GM19043 (cell line): Measurements from ENCODE around the gene PTPRH.

Experiments used
- ATAC-seq: cut with Tn5 transposase; IDR thresholded peaks from one replicate; pipeline ENCODE4 v1.9.1; 2021; ENCODE audit warnings: low read depth; ENCODE audit not compliant: unreplicated experiment

Gene PTPRH, protein sequence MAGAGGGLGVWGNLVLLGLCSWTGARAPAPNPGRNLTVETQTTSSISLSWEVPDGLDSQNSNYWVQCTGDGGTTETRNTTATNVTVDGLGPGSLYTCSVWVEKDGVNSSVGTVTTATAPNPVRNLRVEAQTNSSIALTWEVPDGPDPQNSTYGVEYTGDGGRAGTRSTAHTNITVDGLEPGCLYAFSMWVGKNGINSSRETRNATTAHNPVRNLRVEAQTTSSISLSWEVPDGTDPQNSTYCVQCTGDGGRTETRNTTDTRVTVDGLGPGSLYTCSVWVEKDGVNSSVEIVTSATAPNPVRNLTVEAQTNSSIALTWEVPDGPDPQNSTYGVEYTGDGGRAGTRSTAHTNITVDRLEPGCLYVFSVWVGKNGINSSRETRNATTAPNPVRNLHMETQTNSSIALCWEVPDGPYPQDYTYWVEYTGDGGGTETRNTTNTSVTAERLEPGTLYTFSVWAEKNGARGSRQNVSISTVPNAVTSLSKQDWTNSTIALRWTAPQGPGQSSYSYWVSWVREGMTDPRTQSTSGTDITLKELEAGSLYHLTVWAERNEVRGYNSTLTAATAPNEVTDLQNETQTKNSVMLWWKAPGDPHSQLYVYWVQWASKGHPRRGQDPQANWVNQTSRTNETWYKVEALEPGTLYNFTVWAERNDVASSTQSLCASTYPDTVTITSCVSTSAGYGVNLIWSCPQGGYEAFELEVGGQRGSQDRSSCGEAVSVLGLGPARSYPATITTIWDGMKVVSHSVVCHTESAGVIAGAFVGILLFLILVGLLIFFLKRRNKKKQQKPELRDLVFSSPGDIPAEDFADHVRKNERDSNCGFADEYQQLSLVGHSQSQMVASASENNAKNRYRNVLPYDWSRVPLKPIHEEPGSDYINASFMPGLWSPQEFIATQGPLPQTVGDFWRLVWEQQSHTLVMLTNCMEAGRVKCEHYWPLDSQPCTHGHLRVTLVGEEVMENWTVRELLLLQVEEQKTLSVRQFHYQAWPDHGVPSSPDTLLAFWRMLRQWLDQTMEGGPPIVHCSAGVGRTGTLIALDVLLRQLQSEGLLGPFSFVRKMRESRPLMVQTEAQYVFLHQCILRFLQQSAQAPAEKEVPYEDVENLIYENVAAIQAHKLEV

DNA sequence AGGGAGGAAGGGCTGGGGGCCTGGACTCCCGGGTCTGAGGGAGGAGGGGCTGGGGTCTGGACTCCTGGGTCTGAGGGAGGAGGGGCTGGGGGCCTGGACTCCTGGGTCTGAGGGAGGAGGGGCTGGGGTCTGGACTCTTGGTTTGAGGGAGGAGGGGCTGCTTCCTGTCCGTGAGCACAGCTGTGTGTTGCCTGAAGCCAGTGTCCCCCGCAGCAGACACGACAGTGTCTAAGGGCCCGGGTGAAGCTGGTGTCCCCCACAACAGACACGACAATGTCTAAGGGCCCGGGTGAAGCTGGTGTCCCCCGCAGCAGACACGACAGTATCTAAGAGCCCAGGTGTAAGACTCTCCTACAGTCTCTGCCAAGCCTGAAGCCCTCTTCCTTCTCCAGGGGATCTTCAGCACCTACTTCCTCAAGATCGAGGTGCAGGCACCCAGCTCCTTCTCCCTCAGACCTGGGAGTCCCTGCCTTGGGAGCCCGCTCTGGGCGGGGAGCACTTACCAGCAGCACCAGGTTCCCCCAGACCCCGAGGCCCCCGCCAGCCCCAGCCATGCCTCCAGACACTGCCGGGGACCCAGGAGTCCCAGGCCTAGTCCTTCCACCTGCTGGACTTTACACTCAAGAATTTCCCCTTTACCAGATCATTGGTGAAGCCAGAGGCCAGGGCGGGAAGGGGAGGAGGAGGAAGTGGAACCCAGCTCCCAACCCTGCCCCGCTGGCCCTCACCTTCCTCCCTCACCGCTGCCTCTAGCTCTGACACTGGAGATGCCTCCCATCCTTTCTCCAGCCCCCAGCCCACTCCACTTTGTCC is at the start of gene PTPRH:
Gene PTPRH, minus strand, starts transcription at position 622 of the 813 bp plus-strand sequence. Its CDS starts 68 bp downstream, at position 554.
- no peak for ATAC-seq

DNA sequence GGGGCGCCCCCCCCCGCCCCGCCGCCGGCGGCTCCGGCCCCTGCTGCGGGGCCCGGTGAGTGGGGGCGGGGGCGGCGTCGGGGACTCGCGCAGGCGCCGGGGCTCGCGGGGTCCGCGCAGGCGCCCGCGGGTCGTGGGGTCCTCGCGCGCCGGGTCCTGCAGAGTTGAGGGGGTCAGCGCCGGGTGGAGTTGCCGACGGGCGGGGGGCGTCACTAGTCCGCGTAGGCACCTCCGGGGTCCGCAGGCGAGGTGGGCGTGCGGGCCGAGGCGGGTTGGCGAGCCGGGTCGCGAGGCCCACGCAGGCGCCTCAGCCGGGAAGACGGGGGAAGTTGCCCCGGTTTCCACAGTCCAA is 49.2 kb upstream of the PTPRH start:
- no peak for ATAC-seq

DNA sequence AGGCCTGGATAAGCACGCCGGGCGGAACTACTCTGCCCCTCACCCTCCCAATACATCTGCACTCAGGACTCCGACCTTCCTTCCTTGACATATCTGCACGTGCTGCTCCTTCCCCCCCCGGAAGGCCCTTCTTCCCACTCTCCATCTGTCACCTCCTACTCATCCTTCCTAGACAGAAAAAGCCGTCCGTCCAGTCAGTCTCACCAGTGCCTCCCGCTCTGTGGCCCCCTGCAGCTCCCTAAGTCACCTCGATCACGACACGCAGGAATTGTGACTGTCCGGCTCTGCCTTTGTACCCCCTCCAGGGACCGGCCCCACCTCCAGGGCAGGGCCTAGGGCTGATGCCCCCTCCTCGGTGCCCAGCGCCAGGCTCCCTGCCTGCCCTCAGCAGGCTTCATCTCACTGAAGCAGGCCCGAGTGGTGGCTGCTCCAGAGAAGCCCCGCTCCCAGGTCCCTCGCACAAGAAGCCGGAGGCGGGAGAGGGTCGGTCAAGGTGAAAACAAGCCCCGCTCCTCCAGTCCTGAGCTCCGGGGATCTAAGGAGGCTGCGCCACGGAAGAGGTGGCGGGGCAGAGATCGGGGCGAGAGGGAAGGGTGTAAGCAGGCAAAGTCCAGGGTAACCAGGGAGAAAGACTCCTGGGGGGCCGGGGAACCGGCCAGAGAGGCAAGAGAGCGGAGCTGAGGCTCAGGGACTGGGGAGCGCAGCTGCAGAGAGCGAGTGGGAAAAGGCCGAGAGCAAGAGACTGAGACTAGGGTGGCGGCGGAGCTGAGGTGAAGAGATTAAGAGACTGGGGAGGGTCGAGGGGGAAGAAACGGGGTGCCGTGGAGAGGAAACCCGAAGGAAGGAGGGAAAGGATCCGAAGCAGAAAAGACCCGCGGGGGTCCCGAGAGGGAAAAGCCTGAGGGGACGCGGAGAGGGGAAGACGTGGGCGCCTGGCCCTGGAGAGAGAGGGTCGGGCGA is 48.4 kb upstream of the PTPRH start:
- ATAC-seq: no peak

DNA sequence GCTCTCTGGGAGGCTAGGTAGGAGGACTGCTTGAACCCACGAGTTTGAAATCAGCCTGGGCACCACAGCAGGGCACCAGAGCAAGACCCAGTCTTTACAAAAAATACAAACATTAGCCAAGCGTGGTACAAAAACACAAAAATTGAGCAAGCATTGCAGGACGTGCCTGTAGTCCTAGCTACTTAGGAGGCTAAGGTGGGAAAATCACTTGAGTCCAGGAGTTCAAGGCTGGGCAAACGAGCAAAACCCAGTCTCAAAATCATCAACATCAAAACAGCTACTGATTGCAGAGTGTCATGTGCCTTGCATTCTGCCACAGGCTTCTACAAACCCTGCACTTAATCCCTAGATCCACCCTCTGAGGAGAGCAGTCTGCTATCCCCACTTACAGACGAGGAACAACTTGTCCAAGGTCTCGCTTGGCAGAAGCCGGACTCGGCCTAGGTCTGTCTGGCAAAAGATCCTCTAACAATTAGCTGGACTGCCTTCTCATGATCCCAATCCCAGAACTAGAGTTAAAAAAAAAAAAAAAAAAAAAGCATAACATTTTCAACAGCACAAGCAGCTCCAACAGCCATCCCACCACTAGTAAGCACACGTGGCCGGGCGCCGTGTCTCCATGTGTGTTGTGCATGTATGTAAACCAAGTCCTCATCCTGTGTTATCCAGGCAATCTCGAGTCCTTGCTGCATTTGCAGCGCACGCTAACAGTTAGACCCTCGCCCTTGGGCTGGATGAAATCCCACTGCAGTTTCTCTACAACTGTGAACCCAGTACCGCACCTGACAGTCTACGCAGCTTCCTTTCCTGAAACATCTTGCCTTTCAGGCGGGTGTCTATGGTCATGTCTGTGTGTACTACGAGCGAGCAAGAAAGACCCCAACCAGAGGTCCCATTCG is 47.5 kb upstream of the PTPRH start:
- no peak for ATAC-seq

DNA sequence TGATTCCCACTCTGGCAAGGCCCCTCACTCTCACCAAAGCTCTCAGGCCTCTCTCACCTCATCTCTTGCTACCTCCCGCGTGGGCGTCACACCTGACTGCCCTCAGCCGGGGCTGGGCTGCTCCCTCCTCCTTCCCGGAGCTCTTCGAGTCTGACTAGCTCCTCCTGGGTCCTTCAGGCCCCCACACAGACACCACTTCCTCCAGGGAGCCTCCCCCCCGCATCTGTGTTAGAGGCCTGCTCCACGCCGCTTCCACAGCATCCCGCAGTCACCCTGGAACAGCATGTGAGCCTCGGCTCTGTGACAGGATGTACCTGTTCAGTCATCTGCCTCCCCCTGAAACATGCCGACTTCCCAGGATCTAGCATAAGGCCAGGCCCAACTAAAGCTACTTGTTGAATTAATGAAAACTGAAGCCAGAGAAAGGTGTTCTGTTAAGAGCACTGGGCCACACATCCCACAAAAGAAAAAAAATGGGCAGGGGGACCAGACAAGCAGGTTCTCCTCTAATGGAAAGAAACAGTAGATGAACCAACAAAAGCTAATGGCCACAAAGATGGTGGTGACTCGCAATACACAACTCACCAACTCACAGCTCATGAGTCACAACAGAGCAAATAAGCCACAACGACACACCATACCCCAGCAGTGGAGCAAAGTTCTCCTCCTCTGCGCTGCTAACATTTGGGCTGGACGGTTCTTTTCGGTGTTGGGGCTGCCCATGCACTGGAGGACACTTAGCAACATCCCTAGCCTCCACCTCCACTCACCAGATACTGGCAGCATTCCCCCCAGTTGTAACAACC is 46.5 kb upstream of the PTPRH start:
- no peak for ATAC-seq

DNA sequence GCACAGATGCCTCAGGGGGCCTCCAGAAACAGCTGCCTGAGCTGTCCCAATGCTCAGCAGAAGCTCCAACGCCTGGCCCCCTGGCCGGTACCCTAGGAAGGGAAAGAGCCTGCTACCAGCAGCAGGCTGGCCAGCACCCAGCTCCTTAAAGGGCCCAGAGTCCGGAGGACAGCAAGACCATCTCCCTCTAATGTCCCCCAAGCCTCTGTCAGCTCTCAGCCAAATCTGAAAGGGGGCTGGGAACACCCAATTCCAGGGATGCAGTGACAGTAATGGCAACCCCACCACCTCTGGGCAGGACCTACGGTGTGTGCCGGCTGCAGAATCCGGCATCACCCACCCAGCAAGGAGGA is 45.3 kb upstream of the PTPRH start:
- no peak for ATAC-seq

DNA sequence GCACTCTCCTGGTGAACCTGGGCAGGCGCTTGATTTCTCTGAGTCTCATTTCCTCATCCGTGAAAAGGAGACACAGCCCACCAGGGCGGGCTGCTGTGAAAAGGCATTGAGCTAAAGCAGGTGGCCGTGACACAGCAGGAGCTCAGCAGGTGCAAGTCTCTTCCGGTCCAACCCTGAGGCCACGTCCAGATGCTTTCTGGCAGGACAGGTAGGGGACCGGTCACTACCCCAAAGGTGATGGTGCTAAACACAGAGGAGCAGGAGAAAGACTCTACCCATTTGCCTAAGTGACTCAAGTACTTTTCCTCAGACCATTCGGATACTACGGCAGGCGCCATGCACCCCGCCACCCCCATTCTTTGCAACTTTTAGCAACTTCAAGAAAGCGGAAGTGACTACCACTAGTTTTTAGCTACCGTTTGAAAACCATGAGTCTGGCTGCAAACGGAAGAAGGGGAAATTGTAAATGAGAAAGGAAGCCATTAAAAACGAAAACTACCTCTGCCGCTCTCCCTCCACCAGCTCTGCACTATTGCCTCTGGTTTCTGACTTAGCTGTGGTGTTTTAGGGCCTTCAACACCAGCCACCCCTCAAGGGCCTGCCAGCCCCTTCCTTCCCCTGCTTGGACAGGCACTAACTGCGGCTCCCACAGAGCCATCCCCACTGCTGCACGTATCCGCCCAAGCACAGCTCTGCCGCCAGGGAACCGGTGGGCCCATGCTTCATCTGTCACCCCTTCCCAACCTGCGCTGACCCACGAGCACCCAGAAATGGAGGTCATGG is 44.7 kb upstream of the PTPRH start:
- peak; percentile 66 for ATAC-seq

DNA sequence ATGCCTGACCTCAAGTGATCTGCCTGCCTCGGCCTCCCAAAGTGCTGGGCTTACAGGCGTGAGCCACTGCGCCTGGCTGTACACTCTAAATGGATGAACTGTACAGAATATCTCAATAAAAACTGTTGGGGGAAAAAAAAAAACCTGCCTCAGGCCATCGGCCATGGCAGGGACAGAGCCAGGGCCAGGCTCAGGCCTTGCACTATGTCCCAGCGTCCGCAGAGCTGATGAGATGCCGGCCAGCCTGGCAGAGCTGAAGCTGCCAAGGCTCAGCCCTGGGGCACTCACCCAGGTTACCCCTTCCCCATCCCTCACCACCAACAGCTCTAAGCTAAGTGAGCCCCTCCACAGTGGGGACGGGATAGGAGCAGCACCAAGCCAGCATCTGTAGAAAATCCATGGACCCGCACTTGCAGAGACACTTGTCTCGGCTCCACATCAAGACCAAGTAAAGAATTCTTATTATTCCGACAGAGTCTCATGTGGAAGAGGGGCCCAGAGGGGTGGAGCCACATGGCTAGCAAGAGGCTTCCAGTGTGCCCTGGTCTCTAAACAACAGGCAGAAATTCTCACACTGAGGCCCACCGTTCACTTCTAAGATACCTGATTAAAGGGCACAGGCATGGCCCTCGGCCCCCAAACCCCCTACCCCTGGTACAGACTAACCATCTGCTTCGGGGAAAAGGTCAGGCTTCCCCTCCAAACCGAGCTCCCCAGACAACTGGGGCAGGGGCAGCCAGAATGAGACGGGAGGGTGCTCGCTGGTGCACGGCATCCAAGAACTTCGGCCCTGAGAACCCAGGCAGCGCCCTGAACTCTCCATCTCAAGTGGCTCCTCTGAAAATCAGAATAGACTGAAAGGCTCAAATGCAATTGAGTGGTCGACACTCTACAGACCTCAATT is 43.7 kb upstream of the PTPRH start:
- ATAC-seq: no peak

DNA sequence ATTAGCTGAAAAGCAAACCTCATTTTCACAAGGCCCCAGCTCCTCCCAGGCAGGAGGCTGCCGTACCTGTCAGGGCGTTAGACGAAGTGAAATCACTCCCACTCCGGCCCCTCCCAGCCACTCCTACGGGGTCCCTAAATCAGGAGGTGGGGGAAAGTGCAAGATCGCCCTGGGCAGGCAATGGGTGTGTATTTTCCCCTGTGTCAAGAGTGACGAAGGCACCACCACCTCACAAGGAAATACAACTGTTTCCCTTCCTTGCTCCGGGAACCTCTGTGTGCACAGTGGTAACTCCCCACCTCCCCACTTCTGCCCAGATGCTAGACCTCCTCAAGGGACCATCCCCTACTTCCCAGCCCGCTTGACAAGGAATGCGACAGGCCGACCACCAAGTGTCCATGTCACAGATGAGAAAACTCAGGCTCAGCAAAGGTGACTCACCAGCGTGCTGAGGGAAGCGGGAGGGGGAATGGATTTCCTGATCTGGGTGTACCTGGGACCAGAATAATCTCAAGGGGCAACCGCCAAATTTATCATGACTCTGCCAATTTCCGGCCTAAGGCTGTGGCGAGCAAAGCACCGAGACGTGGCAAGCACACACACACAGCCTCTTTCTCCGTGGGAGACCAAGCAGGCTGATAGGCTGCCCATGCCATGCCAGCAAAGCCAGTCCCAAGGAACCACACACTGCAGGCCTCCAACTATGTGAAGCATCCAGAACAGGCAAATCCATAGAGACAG is 42.2 kb upstream of the PTPRH start:
- no peak for ATAC-seq

DNA sequence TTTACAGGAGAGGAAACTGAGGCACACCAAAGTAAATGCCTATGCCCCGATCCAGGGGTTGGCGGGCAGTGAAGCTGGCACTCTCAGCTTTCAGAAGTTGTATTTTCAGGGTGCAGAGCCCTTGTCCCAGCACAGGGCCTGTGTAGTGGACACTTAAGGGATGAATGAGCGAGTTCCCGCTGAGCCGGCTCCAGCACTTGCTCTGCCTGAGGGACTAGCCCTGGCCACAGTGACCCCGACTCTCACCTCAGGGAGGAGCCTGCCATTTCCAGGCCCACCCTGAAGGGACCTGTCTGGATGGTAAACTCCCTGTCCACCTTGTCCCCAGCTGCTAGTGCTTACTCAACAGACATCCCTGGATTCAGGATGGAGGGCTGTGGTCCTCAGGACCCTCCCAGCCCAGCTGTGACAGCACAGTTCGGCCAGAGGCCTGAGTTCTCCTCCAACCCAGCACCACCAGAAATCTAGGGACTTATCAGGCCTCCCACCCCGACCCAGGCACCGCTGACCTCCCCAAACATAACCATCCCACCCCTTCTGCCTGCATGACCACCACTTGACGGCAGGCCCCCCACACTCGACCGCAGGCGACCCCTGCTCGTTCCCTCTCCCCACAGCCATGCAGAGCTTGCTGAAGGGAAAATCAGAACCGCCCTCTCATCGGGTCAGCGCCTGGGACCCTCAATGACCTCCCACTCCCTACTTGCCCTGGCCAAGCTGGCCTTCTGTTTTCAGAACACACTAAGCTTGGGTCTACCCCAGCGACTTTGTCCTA is 41.1 kb upstream of the PTPRH start:
- no peak for ATAC-seq

DNA sequence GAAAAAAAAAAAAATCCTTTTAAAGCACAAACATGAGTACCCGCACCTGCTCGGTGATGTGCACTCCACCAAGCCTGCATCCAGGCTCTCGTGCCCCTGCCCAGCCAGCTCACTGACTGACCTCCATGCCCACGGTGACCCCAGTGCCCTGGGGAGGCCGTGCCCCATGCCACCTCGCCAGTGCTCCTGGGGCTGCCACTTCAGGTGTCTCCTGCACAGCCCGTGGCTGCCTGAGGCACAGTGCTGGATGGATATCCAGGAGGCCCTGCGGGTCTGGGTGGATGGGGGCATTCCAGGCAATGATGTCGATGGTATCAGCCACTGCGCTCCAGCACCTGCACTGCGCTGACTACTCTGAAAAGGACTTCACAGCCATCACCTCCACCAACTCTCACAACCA is 40.5 kb upstream of the PTPRH start:
- no peak for ATAC-seq

DNA sequence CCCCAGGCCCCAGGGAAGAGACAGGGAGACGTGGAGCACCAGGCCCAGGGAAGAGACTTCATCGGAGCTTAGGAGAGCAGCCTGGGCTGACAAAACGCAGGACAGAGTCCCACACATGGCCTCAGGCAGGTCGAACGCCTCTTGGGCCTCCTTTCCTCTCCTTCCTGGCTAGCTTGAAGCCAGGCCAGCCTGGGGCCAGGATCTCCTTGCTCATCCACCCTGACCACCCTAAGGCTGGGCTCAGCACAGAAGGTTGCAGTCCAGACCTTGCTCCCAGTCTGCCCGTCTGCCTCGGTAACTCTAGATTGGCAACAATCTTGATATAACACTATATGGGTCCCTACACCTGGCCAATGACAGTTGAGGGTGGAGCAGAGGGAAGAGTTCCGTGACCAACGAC is 39.4 kb upstream of the PTPRH start:
- no peak for ATAC-seq

DNA sequence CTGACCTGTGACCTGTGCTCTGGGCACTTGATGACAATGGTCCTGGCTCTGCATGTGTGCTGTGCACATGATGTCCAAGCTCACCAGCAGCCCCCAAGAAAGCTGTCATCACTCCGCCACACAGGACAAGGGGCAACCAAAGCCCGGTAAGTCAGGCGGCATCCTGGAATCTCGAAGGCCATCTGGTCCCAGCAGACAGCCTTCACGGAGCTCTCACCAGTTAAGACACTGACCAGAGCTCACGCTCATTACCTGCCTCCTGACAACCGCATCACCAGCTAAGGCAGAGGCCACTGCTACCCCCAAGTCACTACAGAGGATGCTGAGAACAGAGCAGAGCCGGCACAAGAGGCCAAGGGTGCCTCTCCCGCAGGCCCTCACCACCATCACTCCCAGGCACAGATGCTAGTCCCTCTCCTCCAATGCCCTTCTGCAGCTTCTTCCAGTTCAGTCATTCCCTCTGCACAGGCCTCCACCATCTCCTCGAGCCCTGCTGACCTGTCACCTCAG is 38.9 kb upstream of the PTPRH start:
- no peak for ATAC-seq

DNA sequence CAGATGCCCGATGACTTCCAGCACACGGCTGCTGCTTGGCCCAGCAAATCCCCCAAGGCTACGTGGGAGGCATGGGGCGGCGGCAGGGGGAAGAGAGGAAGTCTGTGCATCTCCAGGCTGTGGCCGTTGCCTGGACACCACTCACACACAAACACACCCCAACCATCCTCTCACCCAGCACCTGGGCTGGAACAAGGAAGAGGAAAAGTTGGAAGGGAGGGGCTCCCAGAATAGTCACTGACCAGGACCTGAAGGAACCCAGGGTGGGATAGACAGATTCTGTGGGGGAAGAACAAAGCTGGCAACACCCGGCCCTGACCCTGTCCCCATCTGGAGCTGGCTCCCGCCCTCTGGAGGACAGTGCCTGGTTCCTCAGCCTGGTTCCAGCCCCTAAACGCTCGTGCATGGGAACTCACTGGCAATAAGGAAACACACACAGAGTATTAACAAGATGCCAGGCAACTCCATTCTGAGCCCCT is 38.4 kb upstream of the PTPRH start:
- no peak for ATAC-seq
